GM23338 (cell line): ENCODE measurements around the gene GJA1. TPM values are rescaled to one million over a fixed set of nuclear protein-coding genes. Genes with fewer than 3 reads are reported as not detected.

Experiments used
- ATAC-seq: fragments of 200-7000 bp; cut with Tn5 transposase; 3 replicates; pipeline ENCODE4 v1.9.1; 2020
- DNase-seq: peaks from one replicate; pipeline ENCODE4 v3.0.0-alpha.2; 2015; ENCODE audit warnings: low spot score
- H2AFZ ChIP-seq: fragments of 200-600 bp; sonication (generic); 2 replicates; pipeline ENCODE4 v1.8.0; 2016; ENCODE audit warnings: antibody characterized with exemption, mild to moderate bottlenecking, moderate library complexity
- H3F3A ChIP-seq: fragments of 200-600 bp; sonication (generic); replicated peaks from 2 replicates; pipeline ENCODE4 v1.8.0; 2017; ENCODE audit warnings: antibody characterized with exemption, mixed run types, low read depth
- H3K27ac ChIP-seq: fragments of 200-600 bp; sonication (generic); 2 replicates; pipeline ENCODE4 v1.6.1; 2016; ENCODE audit warnings: low read depth
- H3K27me3 ChIP-seq: fragments of 200-600 bp; sonication (generic); 2 replicates; pipeline ENCODE4 v1.8.0; 2016; ENCODE audit warnings: mild to moderate bottlenecking, mixed run types, moderate library complexity; ENCODE audit not compliant: insufficient read depth
- H3K36me3 ChIP-seq: fragments of 200-600 bp; sonication (generic); 2 replicates; pipeline ENCODE4 v1.8.0; 2016; ENCODE audit warnings: mild to moderate bottlenecking; ENCODE audit not compliant: insufficient read depth
- H3K4me1 ChIP-seq: fragments of 200-600 bp; sonication (generic); 2 replicates; pipeline ENCODE4 v1.8.0; 2016; ENCODE audit warnings: mild to moderate bottlenecking, moderate library complexity; ENCODE audit not compliant: insufficient read depth
- H3K4me2 ChIP-seq: fragments of 200-600 bp; sonication (generic); 2 replicates; pipeline ENCODE4 v1.7.1; 2017; ENCODE audit warnings: mixed run types
- H3K4me3 ChIP-seq: fragments of 200-600 bp; sonication (generic); 2 replicates; pipeline ENCODE4 v1.6.1; 2016; ENCODE audit warnings: mixed run types
- H3K79me2 ChIP-seq: fragments of 200-600 bp; sonication (generic); replicated peaks from 2 replicates; pipeline ENCODE4 v1.8.0; 2017; ENCODE audit warnings: mild to moderate bottlenecking; ENCODE audit not compliant: insufficient read depth
- H3K9me2 ChIP-seq: fragments of 200-600 bp; sonication (generic); 2 replicates; pipeline ENCODE4 v1.8.0; 2017; ENCODE audit not compliant: insufficient read depth
- H4K20me1 ChIP-seq: fragments of 200-600 bp; sonication (generic); replicated peaks from 2 replicates; pipeline ENCODE4 v1.8.0; 2017; ENCODE audit warnings: mild to moderate bottlenecking; ENCODE audit not compliant: insufficient read depth
- H3K27ac Mint-ChIP-seq: 2 replicates; pipeline ENCODE4 v1.8.0; 2020; ENCODE audit warnings: inconsistent platforms, mild to moderate bottlenecking, moderate library complexity, mixed read lengths
- H3K27me3 Mint-ChIP-seq: 3 replicates; pipeline ENCODE4 v1.8.0; 2022; ENCODE audit warnings: low read depth, mild to moderate bottlenecking, moderate library complexity, mixed read lengths, inconsistent platforms; ENCODE audit not compliant: insufficient read depth, poor library complexity
- H3K36me3 Mint-ChIP-seq: 3 replicates; pipeline ENCODE4 v1.8.0; 2021; ENCODE audit warnings: low read depth, mild to moderate bottlenecking, inconsistent platforms, moderate library complexity, mixed read lengths
- H3K4me1 Mint-ChIP-seq: 3 replicates; pipeline ENCODE4 v1.8.0; 2020; ENCODE audit warnings: mild to moderate bottlenecking, inconsistent platforms, mixed read lengths
- H3K4me3 Mint-ChIP-seq: 3 replicates; pipeline ENCODE4 v1.8.0; 2021; ENCODE audit warnings: moderate library complexity, mild to moderate bottlenecking, inconsistent platforms, mixed read lengths
- H3K9me3 Mint-ChIP-seq: 3 replicates; pipeline ENCODE4 v1.8.0; 2020; ENCODE audit warnings: moderate library complexity, mild to moderate bottlenecking, inconsistent platforms, mixed read lengths
- CREB1 ChIP-seq: fragments of 250-450 bp; sonication (Bioruptor Pico); IDR thresholded peaks from 2 replicates; pipeline ENCODE4 v1.5.0; 2020; ENCODE audit warnings: low read depth, mild to moderate bottlenecking, moderate library complexity
- CTCF ChIP-seq, 2 experiments: fragments of 200-600 bp in 1 of 2; sonication (generic) in 1 of 2; conservative IDR thresholded peaks; 2 replicates each; pipeline versions ENCODE4 v1.5.1 to v1.6.1; 2016 to 2017; ENCODE audit warnings: antibody characterized with exemption in 2 of 2, low read depth in 2 of 2, mild to moderate bottlenecking in 2 of 2, moderate library complexity in 1 of 2
- EZH2 ChIP-seq: fragments of 200-600 bp; sonication (generic); IDR thresholded peaks from one replicate; pipeline ENCODE4 v1.8.0; 2017; ENCODE audit warnings: antibody characterized with exemption, mild to moderate bottlenecking, low read depth; ENCODE audit not compliant: unreplicated experiment
- NANOG ChIP-seq: IDR thresholded peaks from 2 replicates; pipeline ENCODE4 v1.6.1; 2016; ENCODE audit warnings: antibody characterized with exemption, borderline replicate concordance
- POLR2AphosphoS5 ChIP-seq: IDR thresholded peaks from 2 replicates; pipeline ENCODE4 v1.6.1; 2016; ENCODE audit warnings: antibody characterized with exemption, low read depth
- REST ChIP-seq: IDR thresholded peaks from one replicate; pipeline ENCODE4 v1.6.1; 2018; ENCODE audit warnings: antibody characterized with exemption; ENCODE audit not compliant: unreplicated experiment
- STAT1 ChIP-seq: IDR thresholded peaks from one replicate; pipeline ENCODE4 v1.6.1; 2016; ENCODE audit warnings: antibody characterized with exemption; ENCODE audit not compliant: unreplicated experiment
- ZNF114 ChIP-seq: fragments of 250-450 bp; sonication (Bioruptor Pico); IDR thresholded peaks from 2 replicates; pipeline ENCODE4 v1.5.0; 2020; ENCODE audit warnings: mild to moderate bottlenecking, moderate library complexity
- ZNF331 ChIP-seq: fragments of 250-450 bp; sonication (Bioruptor Pico); IDR thresholded peaks from 2 replicates; pipeline ENCODE4 v1.5.0; 2020; ENCODE audit warnings: low read depth, mild to moderate bottlenecking, moderate library complexity
- polyA plus RNA-seq: library from polyadenylated mRNA; unstranded; fragments of >200 nt; fragmentation: Nextera tagmentation; extraction: Ambion mirVana; gene quantifications from 2 replicates; pipeline ENCODE4 v1.2.1, GENCODE V29; 2016
- total RNA-seq: library from RNA; depleted of rRNA; stranded (reverse); fragments of >200 nt; shearing (Covaris generic); gene quantifications from 2 replicates; pipeline ENCODE4 v1.2.3, GENCODE V29; 2014
- TF ChIP-seq, protein P1 (sequence below): IDR thresholded peaks from 2 replicates; pipeline ENCODE4 v1.6.1; 2016; ENCODE audit warnings: antibody characterized with exemption

Gene GJA1
- total and polyA plus RNA-seq, 2 experiments from 2014 or later, result 262 to 609 TPM

- no peaks in the 10 kb centered on the region for H3K36me3 ChIP-seq
- ATAC-seq (peak; percentile 64), DNase-seq (peak; percentile 29)
- H3K4me2 ChIP-seq, result no peak overlapping the region
- no peaks in the 10 kb centered on the region for H3K36me3 Mint-ChIP-seq
- no peaks in the 10 kb centered on the region for H3K79me2 ChIP-seq
- H3K27ac Mint-ChIP-seq, result no peak overlapping the region
- no peaks in the 10 kb centered on the region for H3K9me3 Mint-ChIP-seq
- H3K9me2 ChIP-seq, result no peaks in the 10 kb centered on the region
- no peak overlapping the region for H2AFZ ChIP-seq
- no peak overlapping the region for H3K4me3 ChIP-seq
- no peak overlapping the region for H3K4me3 Mint-ChIP-seq
- H3K27ac ChIP-seq, result no peak overlapping the region
- H3K27me3 Mint-ChIP-seq, result no peaks in the 10 kb centered on the region
- no peaks in the 10 kb centered on the region for H4K20me1 ChIP-seq
- no peaks in the 10 kb centered on the region for H3F3A ChIP-seq
- no peaks in the 10 kb centered on the region for H3K27me3 ChIP-seq
- TF ChIP-seq ZNF331 (CRISPR knock-in tag), result no peak
- no peak for TF ChIP-seq POLR2AphosphoS5
- no peak for TF ChIP-seq REST
- TF ChIP-seq, protein P1, sequence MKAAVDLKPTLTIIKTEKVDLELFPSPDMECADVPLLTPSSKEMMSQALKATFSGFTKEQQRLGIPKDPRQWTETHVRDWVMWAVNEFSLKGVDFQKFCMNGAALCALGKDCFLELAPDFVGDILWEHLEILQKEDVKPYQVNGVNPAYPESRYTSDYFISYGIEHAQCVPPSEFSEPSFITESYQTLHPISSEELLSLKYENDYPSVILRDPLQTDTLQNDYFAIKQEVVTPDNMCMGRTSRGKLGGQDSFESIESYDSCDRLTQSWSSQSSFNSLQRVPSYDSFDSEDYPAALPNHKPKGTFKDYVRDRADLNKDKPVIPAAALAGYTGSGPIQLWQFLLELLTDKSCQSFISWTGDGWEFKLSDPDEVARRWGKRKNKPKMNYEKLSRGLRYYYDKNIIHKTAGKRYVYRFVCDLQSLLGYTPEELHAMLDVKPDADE, result no peak
- no peak for TF ChIP-seq ZNF114
- no peak for TF ChIP-seq NANOG
- TF ChIP-seq EZH2, result no peak
- no peak for TF ChIP-seq STAT1
- TF ChIP-seq CREB1 (CRISPR knock-in tag), result no peak
- H3K4me1 ChIP-seq, result peaks cover 15% of the 10 kb centered on the region
- H3K4me1 Mint-ChIP-seq, result peaks cover 21% of the 10 kb centered on the region
Measured at GRCh38 chr6:121491576-121491975, 56.1 kb downstream of the GJA1 start.

GRCh38 chr6:121492536-121492935, 57.1 kb downstream of the GJA1 start:
- Mint-ChIP-seq H3K27me3 (no peaks in the 10 kb centered on the region), H3K36me3 (no peaks in the 10 kb centered on the region), H3K4me1 (peaks cover 18% of the 10 kb centered on the region), H3K27ac (no peak overlapping the region), H3K9me3 (no peaks in the 10 kb centered on the region), H3K4me3 (no peak overlapping the region)
- no peaks in the 10 kb centered on the region for H4K20me1 ChIP-seq
- H3K27me3 ChIP-seq, result no peaks in the 10 kb centered on the region
- no peak overlapping the region for H3K27ac ChIP-seq
- DNase-seq (no peak), ATAC-seq (no peak)
- H3K79me2 ChIP-seq, result no peaks in the 10 kb centered on the region
- H3K4me1 ChIP-seq, result peaks cover 11% of the 10 kb centered on the region
- no peaks in the 10 kb centered on the region for H3K9me2 ChIP-seq
- H3K4me3 ChIP-seq, result no peak overlapping the region
- H3K4me2 ChIP-seq, result no peak overlapping the region
- no peaks in the 10 kb centered on the region for H3F3A ChIP-seq
- no peaks in the 10 kb centered on the region for H3K36me3 ChIP-seq
- no peak overlapping the region for H2AFZ ChIP-seq
- TF ChIP-seq EZH2 (no peak), ZNF114 (no peak), NANOG (no peak), STAT1 (no peak), CTCF (conservative IDR thresholded peaks at IDR 0.05; ENCODE audit: low read depth in 2 of 2) (no peak)
